Aorta (tissue), 5 donors: ENCODE measurements around the gene GJB4. TPM values are rescaled to one million over a fixed set of nuclear protein-coding genes. Genes with fewer than 3 reads are reported as not detected.
"Not testable (repeated sequence)": the region's sequence is repeated elsewhere in the genome, so short reads cannot be mapped to it uniquely, and the experiment has no call there.

Source experiments
- ATAC-seq: fragments of 200-7000 bp; cut with Tn5 transposase; one replicate; pipeline ENCODE4 v1.9.1; 2022; ENCODE audit warnings: moderate library complexity; ENCODE audit not compliant: low FRiP score
- DNase-seq, 2 donors: peaks; one replicate each; pipeline ENCODE4 v3.0.0-alpha.2; 2020
- H3K27ac ChIP-seq, 2 donors: one replicate each; pipeline ENCODE4 v1.5.1; 2013; ENCODE audit warnings: low read length in 2 of 2, mild to moderate bottlenecking in 2 of 2, moderate library complexity in 2 of 2, control low read depth in 1 of 2, inconsistent platforms in 1 of 2, low read depth in 1 of 2
- H3K27me3 ChIP-seq, 2 donors: one replicate each; pipeline ENCODE4 v1.6.1; 2013; ENCODE audit warnings: control low read depth in 1 of 2, low read length in 1 of 2, mild to moderate bottlenecking in 1 of 2, moderate library complexity in 1 of 2; ENCODE audit not compliant: insufficient read depth in 2 of 2, control insufficient read depth in 1 of 2
- H3K36me3 ChIP-seq, 2 donors: one replicate each; pipeline ENCODE4 v1.6.1; 2013; ENCODE audit warnings: control low read depth in 1 of 2, low read length in 1 of 2, mild to moderate bottlenecking in 1 of 2; ENCODE audit not compliant: insufficient read depth in 2 of 2, control insufficient read depth in 1 of 2
- H3K4me1 ChIP-seq, 2 donors: one replicate each; pipeline ENCODE4 v1.6.1; 2013; ENCODE audit warnings: low read length in 2 of 2, control low read depth in 1 of 2, mild to moderate bottlenecking in 1 of 2, moderate library complexity in 1 of 2; ENCODE audit not compliant: insufficient read depth in 2 of 2, control insufficient read depth in 1 of 2
- H3K4me3 ChIP-seq, 2 donors: one replicate each; pipeline ENCODE4 v1.5.1; 2013; ENCODE audit warnings: low read length in 2 of 2, control low read depth in 1 of 2, mild to moderate bottlenecking in 1 of 2
- H3K9me3 ChIP-seq: one replicate; pipeline ENCODE4 v1.6.1; 2013; ENCODE audit warnings: mild to moderate bottlenecking, low read length; ENCODE audit not compliant: control insufficient read depth
- WGBS, 2 donors: extraction: QIAGEN DNeasy Blood & Tissue Kit; methylation state at CpG; one replicate each; pipeline ENCODE4 v1.1.7; 2013; 5-methylcytosine and 5-hydroxymethylcytosine counted together
- intact Hi-C, 2 donors: fragments of 100-400 bp; cut with DNase I; formaldehyde crosslinking; loops; one replicate each; pipeline versions ENCODE4 v1.14.2 to v1.15.0; 2022
- polyA plus RNA-seq, 2 donors: library from polyadenylated mRNA; stranded (reverse); fragments of 200-250 nt; gene quantifications; one replicate each; pipeline ENCODE4 v1.2.3, GENCODE V29; 2013
- total RNA-seq, 2 donors: library from RNA; stranded (reverse); fragmentation: NEBNext Ultra II Directional; extraction: Animal tissue kit (Norgen Biotek cat#: 25700); gene quantifications; one replicate each; pipeline ENCODE4 v1.2.1, GENCODE V29; 2021
- donor health status: healthy with polysubstance abuse.
- donor health status: Bipolar disorder and iron deficiency.
- donor health status: DM: no; HTN: no; CAD: no.
- donor health status: DM: no; HTN: no; CAD: no.
- donor health status: DM: yes; HTN: yes; CAD: no.

The GJB4 gene
- total and polyA plus RNA-seq, 4 donors: not detected

- no peak for ATAC-seq
- DNase-seq: no peak
- no peaks in the 10 kb centered on the region for H3K27me3 ChIP-seq
- WGBS, 2 donors: 60 to 63% methylated on average over 7 of the region's 7 CpGs
- H3K36me3 ChIP-seq: no peaks in the 10 kb centered on the region
- no peak overlapping the region for H3K27ac ChIP-seq
- H3K4me3 ChIP-seq: no peak overlapping the region
- H3K4me1 ChIP-seq: no peaks in the 10 kb centered on the region
- no peaks in the 10 kb centered on the region for H3K9me3 ChIP-seq
- intact Hi-C loops: no loop called here
Observed at GRCh38 chr1:34762474-34763141, 3.1 kb downstream of the GJB4 start.

- Histone ChIP-seq H3K4me3 (no peak overlapping the region), H3K36me3 (no peaks in the 10 kb centered on the region), H3K27me3 (no peaks in the 10 kb centered on the region), H3K27ac (no peak overlapping the region), H3K4me1 (no peaks in the 10 kb centered on the region), H3K9me3 (no peaks in the 10 kb centered on the region)
- ATAC-seq: no peak
- intact Hi-C loops: no loop called here
- DNase-seq: no peak
- WGBS, 2 donors: 49 to 51% methylated on average over 8 of the region's 8 CpGs
Observed at GRCh38 chr1:34763142-34763781, 3.7 kb downstream of the GJB4 start.

- 71 to 72% methylated on average over 3 of the region's 3 CpGs for WGBS, 2 donors
- Histone ChIP-seq H3K27me3 (no peaks in the 10 kb centered on the region), H3K9me3 (no peaks in the 10 kb centered on the region), H3K4me3 (no peak overlapping the region), H3K36me3 (no peaks in the 10 kb centered on the region), H3K27ac (no peak overlapping the region), H3K4me1 (no peaks in the 10 kb centered on the region)
- ATAC-seq: no peak
- intact Hi-C loops: no loop called here
- no peak for DNase-seq
Observed at GRCh38 chr1:34768856-34769255, 9.3 kb downstream of the GJB4 start.

GRCh38 chr1:34770891-34771504, 11.5 kb downstream of the GJB4 start:
- H3K27me3 ChIP-seq: no peaks in the 10 kb centered on the region
- H3K27ac ChIP-seq: no peak overlapping the region
- no peak overlapping the region for H3K4me3 ChIP-seq
- ATAC-seq (no peak), DNase-seq (no peak)
- H3K36me3 ChIP-seq: no peaks in the 10 kb centered on the region
- intact Hi-C loops: no loop called here
- H3K4me1 ChIP-seq: no peaks in the 10 kb centered on the region
- H3K9me3 ChIP-seq: no peaks in the 10 kb centered on the region
- 85 to 89% methylated on average over 5 of the region's 5 CpGs for WGBS, 2 donors

- WGBS, 2 donors: 86 to 87% methylated on average over 16 of the region's 16 CpGs
- Histone ChIP-seq H3K4me3 (no peak overlapping the region), H3K9me3 (no peaks in the 10 kb centered on the region), H3K36me3 (no peaks in the 10 kb centered on the region), H3K27ac (no peak overlapping the region), H3K4me1 (no peaks in the 10 kb centered on the region), H3K27me3 (no peaks in the 10 kb centered on the region)
- intact Hi-C loops: no loop called here
- DNase-seq (no peak), ATAC-seq (no peak)
Observed at GRCh38 chr1:34771573-34772371, 12.2 kb downstream of the GJB4 start.

GRCh38 chr1:34773114-34773513, 13.6 kb downstream of the GJB4 start:
- H3K27me3 ChIP-seq, H3K36me3 ChIP-seq, H3K4me1 ChIP-seq, ATAC-seq, DNase-seq, H3K9me3 ChIP-seq, H3K4me3 ChIP-seq, H3K27ac ChIP-seq, intact Hi-C loops: not testable (repeated sequence)
- WGBS, 2 donors: 85 to 94% methylated on average over 4 of the region's 4 CpGs

GRCh38 chr1:34774957-34775356, 15.4 kb downstream of the GJB4 start:
- 55 to 73% methylated on average over 8 of the region's 8 CpGs for WGBS, 2 donors
- no peaks in the 10 kb centered on the region for H3K27me3 ChIP-seq
- no peaks in the 10 kb centered on the region for H3K36me3 ChIP-seq

GRCh38 chr1:34776911-34777310, 17.4 kb downstream of the GJB4 start:
- DNase-seq (peak in 1 of 2 donors; percentile 51), ATAC-seq (no peak)
- Histone ChIP-seq H3K27me3 (no peaks in the 10 kb centered on the region), H3K4me1 (no peaks in the 10 kb centered on the region), H3K4me3 (no peak overlapping the region), H3K27ac (no peak overlapping the region), H3K36me3 (no peaks in the 10 kb centered on the region), H3K9me3 (no peaks in the 10 kb centered on the region)
- intact Hi-C loops: no loop called here
- 76 to 87% methylated on average over 3 of the region's 3 CpGs for WGBS, 2 donors

More at GRCh38 chr1:34774957-34775356, 15.4 kb downstream of the GJB4 start:
- ATAC-seq: no peak
- H3K4me3 ChIP-seq: no peak overlapping the region
- H3K4me1 ChIP-seq: no peaks in the 10 kb centered on the region
- DNase-seq: peak in 1 of 2 donors; percentile 13
- H3K27ac ChIP-seq: no peak overlapping the region
- H3K9me3 ChIP-seq: no peaks in the 10 kb centered on the region
- intact Hi-C loops: no loop called here
